Endometrial microvascular endothelial cells (primary cell): ENCODE data around the gene POTEB3. TPM values are rescaled to one million over a fixed set of nuclear protein-coding genes. Genes with fewer than 3 reads are reported as not detected.
"Not testable (repeated sequence)": the region's sequence is repeated elsewhere in the genome, so short reads cannot be mapped to it uniquely, and the experiment has no call there.

Source experiments
- in situ Hi-C: cut with HindIII; loops from 2 replicates; pipeline ENCODE4 v1.10.0; 2017; ENCODE audit warnings: low sequenced_read_pairs, low pct_unique_long_range_greater_than_20kb; ENCODE audit errors: inconsistent ontology term
- total RNA-seq: library from RNA; depleted of rRNA; stranded (reverse); fragments of >200 nt; gene quantifications from one replicate; pipeline ENCODE4 v1.2.3, GENCODE V29; 2015; ENCODE audit errors: inconsistent ontology term

Gene POTEB3
- not detected for total RNA-seq

- in situ Hi-C loops = not testable (repeated sequence)
These were observed at the start of gene POTEB3 for GRCh38 chr15:21440399-21440798. TSS of gene POTEB3 (minus strand) at chr15:21440499. CDS start at chr15:21440011, 488 bp downstream.

GRCh38 chr15:21453683-21454082 is 13.4 kb upstream of the POTEB3 start:
- in situ Hi-C loops = not testable (repeated sequence)

GRCh38 chr15:21451920-21452563 is 11.7 kb upstream of the POTEB3 start:
- in situ Hi-C loops = not testable (repeated sequence)

GRCh38 chr15:21451487-21451886 is 11.2 kb upstream of the POTEB3 start:
- in situ Hi-C loops = not testable (repeated sequence)

- in situ Hi-C loops = not testable (repeated sequence)
These were observed 32.9 kb downstream of the POTEB3 start for GRCh38 chr15:21407366-21407765.

- in situ Hi-C loops = not testable (repeated sequence)
These were observed 38.8 kb downstream of the POTEB3 start for GRCh38 chr15:21401531-21401930.

GRCh38 chr15:21399111-21399510 is 41.2 kb downstream of the POTEB3 start:
- in situ Hi-C loops = not testable (repeated sequence)

GRCh38 chr15:21398511-21398910 is 41.8 kb downstream of the POTEB3 start:
- in situ Hi-C loops = not testable (repeated sequence)

- in situ Hi-C loops = not testable (repeated sequence)
These were observed 42.6 kb downstream of the POTEB3 start for GRCh38 chr15:21397656-21398055.

- in situ Hi-C loops = not testable (repeated sequence)
These were observed 43.1 kb downstream of the POTEB3 start for GRCh38 chr15:21397186-21397585.

GRCh38 chr15:21385961-21386360 is 54.3 kb downstream of the POTEB3 start:
- in situ Hi-C loops = not testable (repeated sequence)

GRCh38 chr15:21383866-21384485 is 56.3 kb downstream of the POTEB3 start:
- in situ Hi-C loops = not testable (repeated sequence)

GRCh38 chr15:21373682-21374081 is 66.6 kb downstream of the POTEB3 start:
- in situ Hi-C loops = not testable (repeated sequence)

GRCh38 chr15:21369177-21369576 is 71.1 kb downstream of the POTEB3 start:
- in situ Hi-C loops = not testable (repeated sequence)

- in situ Hi-C loops = not testable (repeated sequence)
These were observed 71.7 kb downstream of the POTEB3 start for GRCh38 chr15:21368625-21369024.
